SK-N-SH (cell line): ENCODE measurements around the gene ROPN1B.

Experiments
- CTCF ChIP-seq: fragments of 200-600 bp; sonication (generic); IDR thresholded peaks from 2 replicates; pipeline ENCODE4 v1.6.1; 2017; ENCODE audit warnings: antibody characterized with exemption, mild to moderate bottlenecking, moderate library complexity
- POLR2AphosphoS5 ChIP-seq: IDR thresholded peaks from 2 replicates; pipeline ENCODE4 v1.6.1; 2012; ENCODE audit warnings: low read depth, low read length
- RFX5 ChIP-seq: IDR thresholded peaks from 2 replicates; pipeline ENCODE4 v1.6.1; 2012; ENCODE audit warnings: mild to moderate bottlenecking, improper control_type of control experiment, low read length
- RXRA ChIP-seq: IDR thresholded peaks from 2 replicates; pipeline ENCODE4 v1.4.0; 2012; ENCODE audit warnings: low read depth, mild to moderate bottlenecking, borderline replicate concordance
- SIN3A ChIP-seq: IDR thresholded peaks from 2 replicates; pipeline ENCODE4 v1.6.1; 2012; ENCODE audit warnings: low read depth, mild to moderate bottlenecking, low read length, moderate library complexity, borderline replicate concordance
- SMC3 ChIP-seq: IDR thresholded peaks from 2 replicates; pipeline ENCODE4 v1.6.1; 2012; ENCODE audit warnings: low read depth, low read length, improper control_type of control experiment
- YY1 ChIP-seq: IDR thresholded peaks from 2 replicates; pipeline ENCODE4 v1.4.0; 2012; ENCODE audit warnings: low read depth, mild to moderate bottlenecking

- no peak for TF ChIP-seq RFX5
- no peak for TF ChIP-seq CTCF
- no peak for TF ChIP-seq POLR2AphosphoS5
- TF ChIP-seq SIN3A: no peak
- TF ChIP-seq RXRA: no peak
- TF ChIP-seq SMC3: no peak
- no peak for TF ChIP-seq YY1
Observed at GRCh38 chr3:126029241-126029640, 60.3 kb downstream of the ROPN1B start.
